Spleen (tissue), 13 donors: ENCODE results near the gene ATAD1. TPM values are rescaled to one million over a fixed set of nuclear protein-coding genes. Genes with fewer than 3 reads are reported as not detected.

ENCODE experiments used
- DNase-seq: peaks from one replicate; pipeline ENCODE4 v3.0.0-alpha.2; 2020
- H3K27ac ChIP-seq, 8 donors: fragments of 200-600 bp; sonication (generic) in 7 of 8; 1 replicate in 4 of 8; 2 replicates in 4 of 8; pipeline versions ENCODE4 v1.5.0 to v1.8.0; 2016 to 2021; ENCODE audit warnings: inconsistent platforms in 4 of 8, mild to moderate bottlenecking in 4 of 8, moderate library complexity in 1 of 8
- H3K27me3 ChIP-seq, 7 donors: fragments of 200-600 bp; sonication (generic) in 6 of 7; replicated peaks in 1 of 7; 1 replicate in 4 of 7; 2 replicates in 3 of 7; pipeline versions ENCODE4 v1.5.0 to v1.8.0; 2016 to 2021; ENCODE audit warnings: inconsistent platforms in 3 of 7, mild to moderate bottlenecking in 1 of 7
- H3K36me3 ChIP-seq, 6 donors: fragments of 200-600 bp; sonication (generic) in 5 of 6; 1 replicate in 4 of 6; 2 replicates in 2 of 6; pipeline versions ENCODE4 v1.5.0 to v1.8.0; 2016 to 2021; ENCODE audit warnings: inconsistent platforms in 2 of 6
- H3K4me1 ChIP-seq, 6 donors: fragments of 200-600 bp; sonication (generic) in 5 of 6; 1 replicate in 3 of 6; 2 replicates in 3 of 6; pipeline versions ENCODE4 v1.5.0 to v1.8.0; 2016 to 2021; ENCODE audit warnings: inconsistent platforms in 3 of 6
- H3K4me3 ChIP-seq, 8 donors: fragments of 200-600 bp; sonication (generic) in 7 of 8; 1 replicate in 4 of 8; 2 replicates in 4 of 8; pipeline versions ENCODE4 v1.5.0 to v1.8.0; 2016 to 2021; ENCODE audit warnings: inconsistent platforms in 4 of 8, mild to moderate bottlenecking in 4 of 8, moderate library complexity in 2 of 8
- H3K9me3 ChIP-seq, 8 donors: fragments of 200-600 bp; sonication (generic) in 7 of 8; 1 replicate in 4 of 8; 2 replicates in 4 of 8; pipeline versions ENCODE4 v1.5.0 to v1.8.0; 2016 to 2021; ENCODE audit warnings: inconsistent platforms in 4 of 8
- POLR2A ChIP-seq, 3 donors: fragments of 450-650 bp; IDR thresholded peaks; one replicate each; pipeline ENCODE4 v1.5.1; 2017; ENCODE audit warnings: antibody characterized with exemption in 3 of 3, mild to moderate bottlenecking in 1 of 3
- POLR2AphosphoS5 ChIP-seq, 3 donors: sonication (generic); formaldehyde crosslinking; IDR thresholded peaks; one replicate each; pipeline ENCODE4 v1.5.1; 2017; ENCODE audit warnings: antibody characterized with exemption in 3 of 3
- WGBS, 5 donors: extraction: QIAGEN DNeasy Blood & Tissue Kit in 3 of 5; methylation state at CpG; one replicate each; pipeline versions ENCODE4 v1.1.5 to v1.1.7; 2013 to 2018; 5-methylcytosine and 5-hydroxymethylcytosine counted together
- intact Hi-C: fragments of 100-400 bp; cut with DNase I; formaldehyde crosslinking; loops from one replicate; pipeline ENCODE4 v1.15.0; 2023; ENCODE audit warnings: low total_unique reads
- long read RNA-seq, 2 donors: transcript quantifications; one replicate each; lab custom pipeline, GENCODE V29; 2026
- polyA plus RNA-seq, 3 donors: library from polyadenylated mRNA; stranded (reverse); fragments of 200-250 nt; gene quantifications; one replicate each; pipeline ENCODE4 v1.2.1, GENCODE V29; 2013
- total RNA-seq, 7 donors: library from RNA; depleted of rRNA in 3 of 7; stranded (reverse); fragments of >200 nt in 3 of 7; fragmentation: NEBNext Ultra II Directional in 4 of 7; extraction: Animal tissue kit (Norgen Biotek cat#: 25700) in 4 of 7; gene quantifications; one replicate each; pipeline versions ENCODE4 v1.1.0 to v1.2.1, GENCODE V29; 2016 to 2021
- TF ChIP-seq, protein P1 (sequence below), 11 experiments: fragments of 200-600 bp in 7 of 11; fragments of 450-650 bp in 4 of 11; sonication (generic) in 4 of 11; IDR thresholded peaks in 8 of 11; conservative IDR thresholded peaks in 3 of 11; 1 replicate in 7 of 11; 2 replicates in 4 of 11; pipeline versions ENCODE4 v1.4.0 to v1.8.0; 2016 to 2021; ENCODE audit warnings: antibody characterized with exemption in 11 of 11, inconsistent platforms in 4 of 11, mild to moderate bottlenecking in 1 of 11
- donor health status: healthy with polysubstance abuse.
- donor health status: DM: no; HTN: no; CAD: no; lungs with moderate emphysema.
- donor health status: DM: no; HTN: no; CAD: no.
- donor health status: Bipolar disorder and iron deficiency.
- donor health status: healthy.
- donor health status: DM: no; HTN: no; CAD: no.
- donor health status: DM: yes; HTN: yes; CAD: no.

The ATAD1 gene, protein sequence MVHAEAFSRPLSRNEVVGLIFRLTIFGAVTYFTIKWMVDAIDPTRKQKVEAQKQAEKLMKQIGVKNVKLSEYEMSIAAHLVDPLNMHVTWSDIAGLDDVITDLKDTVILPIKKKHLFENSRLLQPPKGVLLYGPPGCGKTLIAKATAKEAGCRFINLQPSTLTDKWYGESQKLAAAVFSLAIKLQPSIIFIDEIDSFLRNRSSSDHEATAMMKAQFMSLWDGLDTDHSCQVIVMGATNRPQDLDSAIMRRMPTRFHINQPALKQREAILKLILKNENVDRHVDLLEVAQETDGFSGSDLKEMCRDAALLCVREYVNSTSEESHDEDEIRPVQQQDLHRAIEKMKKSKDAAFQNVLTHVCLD
- total RNA-seq (10 to 100 TPM; 27.3 to 49.4 (median 33.0) TPM), polyA plus RNA-seq (10 to 100 TPM in 2 of 3 donors, 1 to 10 TPM in 1; 8.7 to 10.1 (median 10.1) TPM)
- long read RNA-seq, donor 1, partial matches to known transcripts, result 0 of 9 reads
- long read RNA-seq, donor 1, other reads (novel, unspliced or antisense), result 8 of 9 reads
- long read RNA-seq, donor 2, full-length matches to known transcripts, result 2 of 2 reads
- long read RNA-seq, donor 2, partial matches to known transcripts, result 0 of 2 reads
- long read RNA-seq, donor 2, other reads (novel, unspliced or antisense), result 0 of 2 reads

DNA sequence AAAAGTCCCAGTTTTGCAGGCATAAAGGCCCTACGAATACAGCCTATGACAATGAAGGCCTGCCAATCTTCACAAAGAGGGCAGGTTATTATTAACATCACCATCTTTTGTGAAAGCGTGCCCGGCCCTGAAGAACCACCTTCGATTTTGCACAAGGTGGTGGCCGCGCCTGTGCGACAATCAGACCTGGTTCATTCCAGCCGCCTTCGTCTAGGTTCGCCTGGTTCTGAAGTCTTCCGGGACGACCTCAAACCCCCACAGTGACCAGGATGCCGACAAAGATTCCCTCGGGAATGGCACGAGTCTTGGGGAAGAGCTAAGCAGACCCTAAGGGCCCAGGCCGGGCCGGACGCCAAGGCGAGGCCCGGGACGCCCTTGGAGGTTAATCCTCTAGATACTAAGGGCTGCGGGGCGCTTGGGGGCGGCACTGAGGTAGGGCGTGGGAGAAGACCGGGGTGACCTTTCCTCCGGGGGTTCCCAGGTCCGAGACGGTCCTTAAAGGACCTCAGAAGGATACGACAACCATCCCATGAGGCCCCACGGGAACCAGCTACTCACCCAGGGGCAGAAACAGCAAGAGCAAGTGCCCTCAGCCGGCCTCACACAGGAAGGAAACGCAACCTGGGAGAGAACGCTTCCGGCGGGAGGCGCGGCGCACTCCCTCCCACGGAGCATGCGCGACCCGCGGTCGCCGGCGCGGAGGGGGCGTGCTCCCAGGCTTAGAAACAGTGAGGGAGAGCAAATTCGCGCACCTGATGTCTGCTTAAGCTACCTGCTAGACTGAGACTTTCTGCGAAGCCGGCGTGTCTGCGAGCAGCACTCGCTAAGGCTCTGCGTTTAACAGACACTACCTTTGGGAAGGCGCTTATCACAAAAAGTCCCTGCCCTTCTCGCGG lies at the start of gene ATAD1:
Gene ATAD1, minus strand, starts transcription at position 618 of the 896 bp plus-strand sequence. CDS start 3,627 bp downstream, outside the sequence.
- intact Hi-C loops, result no loop called here
- TF ChIP-seq POLR2AphosphoS5 (IDR thresholded peaks at IDR 0.05) (peak; percentile 92 to 95 (median 94)), POLR2A (IDR thresholded peaks at IDR 0.05) (peak in 1 of 3 donors; percentile 42)
- TF ChIP-seq, protein P1, sequence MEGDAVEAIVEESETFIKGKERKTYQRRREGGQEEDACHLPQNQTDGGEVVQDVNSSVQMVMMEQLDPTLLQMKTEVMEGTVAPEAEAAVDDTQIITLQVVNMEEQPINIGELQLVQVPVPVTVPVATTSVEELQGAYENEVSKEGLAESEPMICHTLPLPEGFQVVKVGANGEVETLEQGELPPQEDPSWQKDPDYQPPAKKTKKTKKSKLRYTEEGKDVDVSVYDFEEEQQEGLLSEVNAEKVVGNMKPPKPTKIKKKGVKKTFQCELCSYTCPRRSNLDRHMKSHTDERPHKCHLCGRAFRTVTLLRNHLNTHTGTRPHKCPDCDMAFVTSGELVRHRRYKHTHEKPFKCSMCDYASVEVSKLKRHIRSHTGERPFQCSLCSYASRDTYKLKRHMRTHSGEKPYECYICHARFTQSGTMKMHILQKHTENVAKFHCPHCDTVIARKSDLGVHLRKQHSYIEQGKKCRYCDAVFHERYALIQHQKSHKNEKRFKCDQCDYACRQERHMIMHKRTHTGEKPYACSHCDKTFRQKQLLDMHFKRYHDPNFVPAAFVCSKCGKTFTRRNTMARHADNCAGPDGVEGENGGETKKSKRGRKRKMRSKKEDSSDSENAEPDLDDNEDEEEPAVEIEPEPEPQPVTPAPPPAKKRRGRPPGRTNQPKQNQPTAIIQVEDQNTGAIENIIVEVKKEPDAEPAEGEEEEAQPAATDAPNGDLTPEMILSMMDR (IDR thresholded peaks at IDR 0.05 in 8 of 11, conservative IDR thresholded peaks at IDR 0.05 in 3 of 11), result peak in 3 of 11 experiments; percentile 8 to 17 (median 10)
- no peaks in the 10 kb centered on the region for H3K9me3 ChIP-seq
- H3K27ac ChIP-seq, result peak within 1 kb of the TSS; percentile 77 to 94 (median 89)
- no peaks in the 10 kb centered on the region for H3K27me3 ChIP-seq
- peak; percentile 96 for DNase-seq
- H3K4me1 ChIP-seq, result peaks cover 15 to 53% (median 41%) of the 10 kb centered on the region in 6 donors
- H3K4me3 ChIP-seq, result peak within 1 kb of the TSS; percentile 54 to 92 (median 76)
- 0% methylated on average over 53 to 60 of the region's 60 CpGs for WGBS, 5 donors
- H3K36me3 ChIP-seq, result peaks cover 0 to 15% (median 6%) of the 10 kb centered on the region in 6 donors

DNA sequence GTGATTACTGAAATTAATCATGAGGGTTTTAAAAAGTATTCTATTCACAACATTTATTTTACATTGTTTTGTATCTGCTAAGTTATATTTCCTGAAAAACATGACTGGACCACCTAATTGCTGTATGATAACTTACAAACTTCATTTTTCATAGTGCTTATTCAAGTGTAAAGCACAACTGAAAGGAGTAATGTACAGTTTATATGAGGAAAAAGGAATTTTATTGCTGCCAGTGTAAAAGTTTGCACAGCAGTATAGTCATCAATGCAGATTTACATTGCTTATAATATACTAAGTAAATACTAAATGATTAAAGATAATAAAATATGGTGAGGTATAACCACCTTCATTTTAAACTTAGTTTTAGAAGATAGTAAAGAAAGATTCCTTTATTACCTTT lies 49.4 kb upstream of the ATAD1 start:
- Histone ChIP-seq H3K9me3 (no peaks in the 10 kb centered on the region), H3K27me3 (no peaks in the 10 kb centered on the region), H3K4me3 (peak overlapping the region; percentile 83 to 96 (median 91)), H3K27ac (peak overlapping the region; percentile 64 to 100 (median 99)), H3K36me3 (peaks cover 0 to 17% (median 0%) of the 10 kb centered on the region in 6 donors), H3K4me1 (peaks cover 40 to 73% (median 69%) of the 10 kb centered on the region in 6 donors)
- no peak for DNase-seq
- TF ChIP-seq, protein P1 (IDR thresholded peaks at IDR 0.05 in 8 of 11, conservative IDR thresholded peaks at IDR 0.05 in 3 of 11), result no peak
- TF ChIP-seq POLR2A (IDR thresholded peaks at IDR 0.05) (no peak), POLR2AphosphoS5 (IDR thresholded peaks at IDR 0.05) (no peak)
- intact Hi-C loops, result loop anchor here (10.0 kb wide), 1 partner anchor 67 kb away; no protein-coding TSS in a partner anchor

DNA sequence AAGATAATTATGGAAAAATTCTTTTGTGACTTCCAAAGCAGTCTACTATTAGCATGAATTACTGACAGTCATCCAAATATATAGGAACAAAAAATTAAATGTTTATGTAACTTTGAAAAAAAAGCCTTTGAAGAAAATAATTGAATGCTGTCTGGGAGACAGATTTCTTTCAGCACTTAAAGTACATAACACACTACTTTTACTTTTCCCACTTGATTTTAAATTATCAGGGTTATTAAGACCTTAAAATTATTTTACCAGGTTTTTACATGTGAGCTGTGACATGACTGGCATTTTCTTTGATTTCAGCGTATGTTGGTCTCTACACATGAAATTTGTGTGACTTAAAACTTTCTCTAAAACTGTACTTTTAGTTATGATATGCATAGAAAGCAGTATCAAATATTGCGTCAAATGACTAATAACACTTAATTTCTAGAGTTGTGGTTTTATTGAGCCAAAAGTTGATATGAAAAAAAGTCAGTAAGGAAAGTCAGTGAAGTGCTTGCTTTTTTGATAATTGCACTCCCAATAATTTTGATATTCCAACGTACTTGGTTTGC lies 48.5 kb upstream of the ATAD1 start:
- WGBS, 5 donors, result 1 to 6% (median 2%) methylated on average over 3 of the region's 3 CpGs
- no peak for DNase-seq
- Histone ChIP-seq H3K4me3 (peak overlapping the region; percentile 83 to 96 (median 91)), H3K27me3 (no peaks in the 10 kb centered on the region), H3K27ac (peak overlapping the region; percentile 64 to 100 (median 99)), H3K4me1 (peaks cover 36 to 68% (median 63%) of the 10 kb centered on the region in 6 donors), H3K36me3 (peaks cover 0 to 9% (median 0%) of the 10 kb centered on the region in 6 donors), H3K9me3 (no peaks in the 10 kb centered on the region)
- TF ChIP-seq, protein P1 (IDR thresholded peaks at IDR 0.05 in 8 of 11, conservative IDR thresholded peaks at IDR 0.05 in 3 of 11), result no peak
- TF ChIP-seq POLR2A (IDR thresholded peaks at IDR 0.05), result no peak
- TF ChIP-seq POLR2AphosphoS5 (IDR thresholded peaks at IDR 0.05), result no peak
- intact Hi-C loops, result loop anchor here (10.0 kb wide), 1 partner anchor 68 kb away; no protein-coding TSS in a partner anchor
